GM23248 (cell line): ENCODE results near the gene TM4SF1. TPM values are rescaled to one million over a fixed set of nuclear protein-coding genes. Genes with fewer than 3 reads are reported as not detected.

Source experiments
- DNase-seq: peaks from one replicate; pipeline ENCODE4 v3.0.0-alpha.2; 2015
- H2AFZ ChIP-seq: fragments of 200-600 bp; sonication (generic); 2 replicates; pipeline ENCODE4 v1.6.1; 2016; ENCODE audit warnings: antibody characterized with exemption
- H3F3A ChIP-seq: fragments of 200-600 bp; sonication (generic); 2 replicates; pipeline ENCODE4 v1.6.1; 2016; ENCODE audit warnings: mild to moderate bottlenecking, antibody characterized with exemption, mixed run types; ENCODE audit not compliant: insufficient read depth
- H3K27ac ChIP-seq: fragments of 200-600 bp; sonication (generic); 2 replicates; pipeline ENCODE4 v1.5.1; 2016; ENCODE audit warnings: mild to moderate bottlenecking
- H3K27me3 ChIP-seq: fragments of 200-600 bp; sonication (generic); replicated peaks from 2 replicates; pipeline ENCODE4 v1.6.1; 2016; ENCODE audit warnings: mild to moderate bottlenecking; ENCODE audit not compliant: insufficient read depth
- H3K36me3 ChIP-seq: fragments of 200-600 bp; sonication (generic); 2 replicates; pipeline ENCODE4 v1.6.1; 2016; ENCODE audit warnings: low read depth, mild to moderate bottlenecking
- H3K4me1 ChIP-seq: fragments of 200-600 bp; sonication (generic); 2 replicates; pipeline ENCODE4 v1.6.1; 2016; ENCODE audit warnings: mild to moderate bottlenecking; ENCODE audit not compliant: insufficient read depth
- H3K4me2 ChIP-seq: fragments of 200-600 bp; sonication (generic); one replicate; pipeline ENCODE4 v1.6.1; 2016; ENCODE audit warnings: mild to moderate bottlenecking; ENCODE audit not compliant: unreplicated experiment
- H3K4me3 ChIP-seq: fragments of 200-600 bp; sonication (generic); 2 replicates; pipeline ENCODE4 v1.5.1; 2016; ENCODE audit warnings: mild to moderate bottlenecking
- H3K79me2 ChIP-seq: fragments of 200-600 bp; sonication (generic); 2 replicates; pipeline ENCODE4 v1.6.1; 2016; ENCODE audit warnings: mild to moderate bottlenecking; ENCODE audit not compliant: insufficient read depth
- H3K9ac ChIP-seq: fragments of 200-600 bp; sonication (generic); 2 replicates; pipeline ENCODE4 v1.6.1; 2016; ENCODE audit warnings: mild to moderate bottlenecking
- H3K9me2 ChIP-seq: fragments of 200-600 bp; sonication (generic); 2 replicates; pipeline ENCODE4 v1.6.1; 2016; ENCODE audit warnings: mixed run types, mild to moderate bottlenecking, moderate library complexity; ENCODE audit not compliant: insufficient read depth
- H3K9me3 ChIP-seq: fragments of 200-600 bp; sonication (generic); one replicate; pipeline ENCODE4 v1.6.1; 2017; ENCODE audit warnings: low read depth
- H4K20me1 ChIP-seq: fragments of 200-600 bp; sonication (generic); 2 replicates; pipeline ENCODE4 v1.6.0; 2016; ENCODE audit not compliant: insufficient read depth
- EZH2 ChIP-seq: fragments of 200-600 bp; sonication (generic); IDR thresholded peaks from 2 replicates; pipeline ENCODE4 v1.6.1; 2018; ENCODE audit warnings: antibody characterized with exemption, mild to moderate bottlenecking; ENCODE audit not compliant: insufficient read depth, poor library complexity, severe bottlenecking
- EZH2phosphoT487 ChIP-seq: fragments of 200-600 bp; sonication (generic); IDR thresholded peaks from 2 replicates; pipeline ENCODE4 v1.6.1; 2018; ENCODE audit warnings: antibody characterized with exemption, moderate library complexity, mild to moderate bottlenecking, low read depth; ENCODE audit not compliant: insufficient read depth
- WGBS, 2 experiments: methylation state at CpG; one replicate each; pipeline ENCODE4 v1.1.6; 2015 to 2017; ENCODE audit warnings: low lambda C conversion rate in 2 of 2, low coverage in 1 of 2; ENCODE audit errors: missing lambda C conversion rate in 2 of 2; 5-methylcytosine and 5-hydroxymethylcytosine counted together
- in situ Hi-C: fragments of 300-500 bp; cut with MboI; formaldehyde crosslinking; loops from 2 replicates; pipeline ENCODE4 v1.15.0; 2020
- polyA plus RNA-seq: library from polyadenylated mRNA; unstranded; fragments of >200 nt; fragmentation: Nextera tagmentation; extraction: Ambion mirVana; gene quantifications from 2 replicates; pipeline ENCODE4 v1.2.1, GENCODE V29; 2016
- total RNA-seq: library from RNA; depleted of rRNA; stranded (reverse); fragments of >200 nt; shearing (Covaris generic); gene quantifications from 2 replicates; pipeline ENCODE4 v1.2.3, GENCODE V29; 2014

Gene TM4SF1
- total and polyA plus RNA-seq, 2 experiments from 2014 or later = 10.5 to 10.7 TPM

- Histone ChIP-seq H2AFZ (no peak overlapping the region), H3K79me2 (no peaks in the 10 kb centered on the region), H3K9ac (no peak overlapping the region; the same call in 1 of the 2 replicates), H3K27ac (0 out of 2 replicates have a peak overlapping the region, but pooled peaks have one; percentile 28), H3K4me1 (peaks cover 12% of the 10 kb centered on the region), H3K36me3 (no peaks in the 10 kb centered on the region), H4K20me1 (no peaks in the 10 kb centered on the region), H3K27me3 (no peaks in the 10 kb centered on the region), H3K4me3 (no peak overlapping the region), H3K9me3 (no peaks in the 10 kb centered on the region), H3K4me2 (no peak overlapping the region), H3F3A (peaks cover 14% of the 10 kb centered on the region), H3K9me2 (no peaks in the 10 kb centered on the region)
- TF ChIP-seq EZH2phosphoT487 (no peak), EZH2 (no peak)
- in situ Hi-C loops = no loop called here
- DNase-seq = peak; percentile 85
- WGBS, 2 experiments = 69 to 74% methylated on average over 2 of the region's 2 CpGs
Measured at GRCh38 chr3:149363053-149363452, 14.4 kb downstream of the TM4SF1 start.

- TF ChIP-seq EZH2phosphoT487 = no peak
- no peak for TF ChIP-seq EZH2
- H2AFZ ChIP-seq = no peak overlapping the region
- no peak overlapping the region for H3K27ac ChIP-seq
- no peak overlapping the region for H3K4me3 ChIP-seq
- H3K9me3 ChIP-seq = no peaks in the 10 kb centered on the region
- no peaks in the 10 kb centered on the region for H3K27me3 ChIP-seq
- 52 to 53% methylated on average over 5 of the region's 5 CpGs for WGBS, 2 experiments
- peaks cover 10% of the 10 kb centered on the region for H3K4me1 ChIP-seq
- no peaks in the 10 kb centered on the region for H4K20me1 ChIP-seq
- H3F3A ChIP-seq = peaks cover 11% of the 10 kb centered on the region
- H3K79me2 ChIP-seq = no peaks in the 10 kb centered on the region
- no peak overlapping the region for H3K4me2 ChIP-seq
- no peaks in the 10 kb centered on the region for H3K36me3 ChIP-seq
- H3K9me2 ChIP-seq = no peaks in the 10 kb centered on the region
- no peak for DNase-seq
- H3K9ac ChIP-seq = no peak overlapping the region
- in situ Hi-C loops = no loop called here
Measured at GRCh38 chr3:149362366-149362765, 15.1 kb downstream of the TM4SF1 start.

- Histone ChIP-seq H3K4me2 (no peak overlapping the region), H3F3A (no peaks in the 10 kb centered on the region; the same call in 1 of the 2 replicates), H3K4me1 (0 out of 2 replicates have a peak, but pooled peaks cover 4% of the 10 kb centered on the region), H3K79me2 (no peaks in the 10 kb centered on the region), H3K36me3 (no peaks in the 10 kb centered on the region), H4K20me1 (no peaks in the 10 kb centered on the region), H3K27ac (no peak overlapping the region), H3K27me3 (no peaks in the 10 kb centered on the region), H3K9ac (no peak overlapping the region), H3K9me2 (no peaks in the 10 kb centered on the region), H3K9me3 (no peaks in the 10 kb centered on the region), H3K4me3 (no peak overlapping the region), H2AFZ (no peak overlapping the region)
- TF ChIP-seq EZH2phosphoT487 (no peak), EZH2 (no peak)
- peak; percentile 58 for DNase-seq
- WGBS, 2 experiments = 49 to 51% methylated on average over 4 of the region's 4 CpGs
- in situ Hi-C loops = no loop called here
Measured at GRCh38 chr3:149356630-149357029, 20.8 kb downstream of the TM4SF1 start.

GRCh38 chr3:149356044-149356592 is 21.3 kb downstream of the TM4SF1 start:
- TF ChIP-seq EZH2 = no peak
- TF ChIP-seq EZH2phosphoT487 = no peak

More at GRCh38 chr3:149356044-149356592, 21.3 kb downstream of the TM4SF1 start:
- Histone ChIP-seq H3K79me2 (no peaks in the 10 kb centered on the region), H3K4me3 (no peak overlapping the region), H3K4me1 (0 out of 2 replicates have a peak, but pooled peaks cover 4% of the 10 kb centered on the region), H3K4me2 (no peak overlapping the region), H3F3A (no peaks in the 10 kb centered on the region; the same call in 1 of the 2 replicates), H3K9me3 (no peaks in the 10 kb centered on the region), H3K27me3 (no peaks in the 10 kb centered on the region), H3K36me3 (no peaks in the 10 kb centered on the region), H3K9me2 (no peaks in the 10 kb centered on the region), H4K20me1 (no peaks in the 10 kb centered on the region), H3K9ac (no peak overlapping the region), H3K27ac (no peak overlapping the region), H2AFZ (no peak overlapping the region)
- DNase-seq = no peak
- in situ Hi-C loops = no loop called here
- 83 to 84% methylated on average over 6 of the region's 6 CpGs for WGBS, 2 experiments
